Endothelial cell of umbilical vein (primary cell): ENCODE data around the gene DESI2.

ENCODE experiments used
- EZH2 ChIP-seq: IDR thresholded peaks from 2 replicates; pipeline ENCODE4 v1.6.1; 2012; ENCODE audit warnings: borderline replicate concordance, low read depth, mild to moderate bottlenecking, moderate library complexity, low read length, inconsistent platforms; ENCODE audit not compliant: severe bottlenecking
- GATA2 ChIP-seq: IDR thresholded peaks from 2 replicates; pipeline ENCODE4 v1.7.0; 2011; ENCODE audit warnings: low read depth, mild to moderate bottlenecking, moderate library complexity, mixed read lengths, low read length; ENCODE audit not compliant: insufficient read length, insufficient read depth
- POLR2A ChIP-seq: IDR thresholded peaks from 2 replicates; pipeline ENCODE4 v1.6.1; 2012; ENCODE audit warnings: low read depth, mild to moderate bottlenecking, control low read depth, low read length
- POLR2AphosphoS5 ChIP-seq: IDR thresholded peaks from 2 replicates; pipeline ENCODE4 v1.6.1; 2012; ENCODE audit warnings: low read depth, mild to moderate bottlenecking, control low read depth, low read length, moderate library complexity; ENCODE audit not compliant: insufficient read depth
- TF ChIP-seq, protein P1 (sequence below), 2 donors: IDR thresholded peaks; 1 replicate in 1 of 2; 2 replicates in 1 of 2; pipeline ENCODE4 v1.5.1; 2011; ENCODE audit warnings: low read length in 2 of 2, mild to moderate bottlenecking in 2 of 2, moderate library complexity in 2 of 2, control low read depth in 1 of 2, inconsistent platforms in 1 of 2, low read depth in 1 of 2; ENCODE audit not compliant: insufficient read depth in 1 of 2; ENCODE audit errors: extremely low read depth in 1 of 2
- TF ChIP-seq, protein P2 (sequence below): IDR thresholded peaks from 2 replicates; pipeline ENCODE4 v1.6.1; 2011; ENCODE audit not compliant: insufficient read depth, insufficient read length

DNA sequence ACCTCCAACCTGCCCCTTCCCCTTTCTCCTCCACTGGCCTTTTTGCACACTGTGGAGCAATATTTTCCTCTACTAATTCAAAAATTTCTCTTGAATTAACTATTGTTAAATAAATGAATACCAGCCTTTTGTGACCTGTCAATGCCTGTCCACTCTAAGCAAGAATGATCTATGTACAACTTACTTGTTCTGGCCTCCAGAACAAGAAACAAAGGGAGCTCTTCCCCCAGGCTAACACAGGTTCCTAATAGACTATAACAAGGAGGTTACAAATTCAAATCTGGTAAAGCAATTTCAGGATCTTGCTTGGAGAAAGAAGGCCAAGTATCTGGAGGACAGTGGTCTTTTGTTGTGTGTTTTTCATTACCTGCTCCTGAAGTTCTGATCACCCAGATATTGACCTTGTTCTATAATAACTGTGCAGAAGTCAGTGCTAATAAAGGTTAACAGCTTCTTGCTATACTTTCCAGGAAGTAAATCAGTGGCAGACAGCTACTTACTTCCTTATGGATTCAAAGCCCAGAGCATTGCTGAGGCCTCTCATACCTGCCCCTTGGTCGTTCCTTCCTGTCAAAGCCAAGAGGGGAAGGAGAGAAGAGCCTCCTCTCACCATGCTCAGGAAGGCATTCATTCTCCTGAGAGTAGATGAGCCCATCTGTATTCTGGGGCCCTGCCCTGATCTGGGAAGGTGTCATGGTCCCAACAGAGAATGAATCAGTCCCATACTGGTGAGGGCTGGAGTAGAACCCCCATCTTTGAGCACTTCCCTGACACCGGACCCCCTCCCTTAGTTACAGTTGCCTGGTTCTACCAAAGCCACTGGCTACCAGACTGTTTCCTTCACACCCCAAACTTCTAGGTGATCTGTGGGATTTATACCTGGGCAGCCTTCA lies 56.8 kb downstream of the DESI2 start:
- TF ChIP-seq, protein P1, sequence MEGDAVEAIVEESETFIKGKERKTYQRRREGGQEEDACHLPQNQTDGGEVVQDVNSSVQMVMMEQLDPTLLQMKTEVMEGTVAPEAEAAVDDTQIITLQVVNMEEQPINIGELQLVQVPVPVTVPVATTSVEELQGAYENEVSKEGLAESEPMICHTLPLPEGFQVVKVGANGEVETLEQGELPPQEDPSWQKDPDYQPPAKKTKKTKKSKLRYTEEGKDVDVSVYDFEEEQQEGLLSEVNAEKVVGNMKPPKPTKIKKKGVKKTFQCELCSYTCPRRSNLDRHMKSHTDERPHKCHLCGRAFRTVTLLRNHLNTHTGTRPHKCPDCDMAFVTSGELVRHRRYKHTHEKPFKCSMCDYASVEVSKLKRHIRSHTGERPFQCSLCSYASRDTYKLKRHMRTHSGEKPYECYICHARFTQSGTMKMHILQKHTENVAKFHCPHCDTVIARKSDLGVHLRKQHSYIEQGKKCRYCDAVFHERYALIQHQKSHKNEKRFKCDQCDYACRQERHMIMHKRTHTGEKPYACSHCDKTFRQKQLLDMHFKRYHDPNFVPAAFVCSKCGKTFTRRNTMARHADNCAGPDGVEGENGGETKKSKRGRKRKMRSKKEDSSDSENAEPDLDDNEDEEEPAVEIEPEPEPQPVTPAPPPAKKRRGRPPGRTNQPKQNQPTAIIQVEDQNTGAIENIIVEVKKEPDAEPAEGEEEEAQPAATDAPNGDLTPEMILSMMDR (IDR thresholded peaks at IDR 0.05; ENCODE audit: extremely low read depth in 1 of 2, insufficient read depth in 1 of 2, low read depth in 1 of 2, low read length in 2 of 2), result no peak
- TF ChIP-seq EZH2 (no peak), POLR2A (no peak), POLR2AphosphoS5 (no peak), GATA2 (no peak)
- TF ChIP-seq, protein P2, sequence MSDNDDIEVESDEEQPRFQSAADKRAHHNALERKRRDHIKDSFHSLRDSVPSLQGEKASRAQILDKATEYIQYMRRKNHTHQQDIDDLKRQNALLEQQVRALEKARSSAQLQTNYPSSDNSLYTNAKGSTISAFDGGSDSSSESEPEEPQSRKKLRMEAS, result no peak
